ENCODE results near the gene POTEG.
"Not testable (repeated sequence)": the region's sequence is repeated elsewhere in the genome, so short reads cannot be mapped to it uniquely, and the experiment has no call there.

Gene POTEG

GRCh38 chr14:19372813-19373500 is 61.2 kb downstream of the POTEG start:
- not testable (repeated sequence) for DNase-seq

GRCh38 chr14:19371767-19372166 is 62.4 kb downstream of the POTEG start:
- not testable (repeated sequence) for DNase-seq

GRCh38 chr14:19362803-19363202 is 71.3 kb downstream of the POTEG start:
- not testable (repeated sequence) for DNase-seq

GRCh38 chr14:19362323-19362722 is 71.8 kb downstream of the POTEG start:
- not testable (repeated sequence) for DNase-seq

GRCh38 chr14:19361636-19362253 is 72.4 kb downstream of the POTEG start:
- DNase-seq = not testable (repeated sequence)

- DNase-seq = not testable (repeated sequence)
Measured at GRCh38 chr14:19360937-19361635, 73.1 kb downstream of the POTEG start.
